ENCODE data around the gene TICAM2.

Gene TICAM2

DNA sequence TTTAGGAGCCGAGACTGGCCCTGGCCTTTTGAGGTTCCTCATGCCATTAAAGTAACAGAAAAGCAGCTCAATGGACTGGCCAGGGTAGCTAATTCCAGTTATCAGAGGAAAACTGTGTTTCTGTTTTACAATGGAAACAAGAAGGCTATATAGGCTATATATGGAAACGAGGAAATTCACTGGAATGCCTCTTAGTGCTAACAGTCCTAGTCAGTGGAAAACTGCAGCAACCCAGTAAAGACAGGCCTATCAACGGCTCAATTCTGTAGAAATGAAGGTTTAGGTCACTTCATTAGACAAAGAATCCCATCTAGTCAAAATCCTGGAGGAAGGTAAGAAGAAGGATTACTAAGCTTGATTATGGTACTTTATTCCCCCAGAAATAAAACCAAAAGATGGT, 3.2 kb upstream of the TICAM2 start:
- DNase-seq = no peak

DNA sequence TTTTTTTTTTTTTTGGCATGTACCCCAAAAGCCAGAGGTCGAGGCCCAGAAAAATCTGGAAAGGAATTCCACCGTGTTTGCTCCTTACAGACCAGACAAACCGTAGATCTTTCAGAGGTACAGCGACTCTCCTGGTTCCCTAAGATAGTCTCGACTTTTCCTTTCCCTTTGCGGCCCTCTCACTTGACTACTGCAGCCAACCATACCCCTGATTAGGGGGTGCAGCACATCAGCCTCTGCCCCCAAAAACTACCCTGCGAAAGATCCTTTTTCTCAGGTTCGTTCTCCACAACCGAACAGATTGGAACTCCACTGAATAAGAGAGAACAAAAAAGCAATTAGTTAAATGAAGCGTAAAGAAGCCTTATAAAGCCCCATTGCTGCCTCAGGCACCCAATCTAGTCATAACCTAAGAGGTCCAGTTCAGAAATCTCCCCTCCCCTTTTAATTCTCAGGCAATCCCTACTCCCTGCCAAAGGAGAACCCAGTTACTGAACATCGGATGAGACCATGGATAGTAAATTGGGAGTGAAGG, 379 bp upstream of the TICAM2 start:
- no peak for DNase-seq

DNA sequence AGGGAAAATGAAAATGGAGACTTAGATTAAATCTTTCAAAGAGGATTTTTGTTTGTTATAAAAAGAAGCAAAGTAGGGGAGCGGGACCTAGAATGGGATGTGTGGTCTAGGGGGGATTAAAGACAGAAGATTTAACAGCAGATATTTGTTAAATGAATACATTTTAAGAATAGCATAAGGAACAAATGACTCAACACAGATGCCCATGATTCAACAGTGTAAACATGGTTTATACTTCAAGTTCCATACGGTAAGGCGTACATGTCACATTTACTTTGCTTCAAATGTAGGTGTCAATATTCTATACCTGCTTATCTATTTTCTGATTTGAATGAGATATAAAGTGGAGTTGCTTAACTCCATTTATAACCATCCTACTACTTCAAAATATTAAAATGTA, 1.5 kb downstream of the TICAM2 start:
- DNase-seq = no peak

DNA sequence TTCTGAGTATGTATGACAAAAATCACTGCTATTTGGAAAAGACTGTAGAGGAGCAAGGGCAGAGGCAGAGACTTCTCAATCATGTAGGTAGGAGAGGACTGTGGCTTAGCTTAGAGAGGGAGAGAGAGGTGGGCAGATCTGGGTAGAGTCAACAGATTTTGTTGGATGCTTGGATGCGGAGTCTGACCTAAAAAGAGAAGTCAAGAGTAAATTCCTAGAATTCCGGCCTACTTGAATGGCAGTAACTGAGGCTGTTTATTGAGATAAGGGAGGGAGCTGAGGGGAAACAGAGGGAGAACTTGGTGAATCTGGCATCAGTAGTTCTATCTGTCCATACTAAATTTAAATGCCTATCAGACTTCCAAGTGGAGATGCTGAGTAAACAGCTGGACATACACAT, 2.4 kb downstream of the TICAM2 start:
- no peak for DNase-seq

DNA sequence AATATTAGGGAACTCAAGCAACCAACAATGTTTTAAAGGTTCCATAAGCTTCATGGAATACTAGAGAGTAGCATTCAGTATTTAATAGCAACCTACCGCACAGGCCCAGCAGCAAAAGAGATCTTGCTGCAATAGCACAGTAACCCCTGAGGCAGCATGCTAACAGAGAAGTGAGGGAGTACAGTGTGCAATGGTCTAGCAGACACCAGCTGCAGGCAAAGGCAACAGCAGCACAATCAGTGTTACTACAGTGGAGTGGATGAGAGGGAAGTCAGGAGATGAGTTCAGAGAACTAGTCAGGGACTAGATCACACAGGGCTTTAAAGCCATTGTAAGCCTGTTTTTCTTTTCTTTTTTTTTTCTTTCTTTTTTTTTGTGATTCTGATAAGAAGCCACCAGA, 2.8 kb downstream of the TICAM2 start:
- DNase-seq = no peak

DNA sequence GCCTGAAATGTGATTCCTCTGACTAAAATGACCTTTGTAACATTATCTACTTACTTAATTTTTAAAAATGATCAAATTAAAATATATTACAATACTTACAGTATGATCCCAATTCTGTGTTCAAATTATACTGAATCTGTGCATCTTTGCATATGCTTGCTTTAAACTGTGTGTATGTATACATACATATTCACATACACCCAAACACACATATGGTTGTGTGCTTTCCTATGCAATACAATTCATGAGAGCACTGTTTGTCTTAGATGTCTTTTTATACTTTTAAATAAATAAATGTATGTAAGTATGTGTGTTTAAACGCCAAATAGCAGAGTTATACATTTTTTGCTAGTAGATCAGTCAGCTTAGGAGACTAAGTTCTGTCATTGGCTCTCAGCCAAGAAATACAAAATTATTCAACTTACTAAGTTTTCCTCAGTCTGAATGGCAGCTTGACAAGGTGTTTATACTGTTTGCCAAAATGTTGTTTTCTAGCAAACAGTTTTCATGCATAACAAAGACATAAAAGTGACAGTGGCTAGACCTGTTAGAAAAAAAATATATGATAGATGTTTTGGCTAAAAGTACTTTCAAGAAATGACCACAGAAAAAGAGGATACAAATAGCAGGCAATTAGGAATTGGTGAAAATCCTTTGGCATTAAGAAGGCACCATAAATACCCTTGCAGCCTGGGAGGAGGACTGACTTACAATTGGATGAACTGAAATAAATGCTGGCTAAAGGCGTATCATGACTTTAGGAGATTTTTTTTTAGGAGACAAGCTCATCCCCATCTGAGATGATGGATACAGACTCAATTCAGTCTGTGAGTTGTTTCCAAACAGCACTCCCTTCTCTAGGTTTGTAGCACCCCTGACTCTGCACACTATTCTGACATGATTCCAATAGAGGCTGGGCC, 7.9 kb downstream of the TICAM2 start:
- DNase-seq = no peak

DNA sequence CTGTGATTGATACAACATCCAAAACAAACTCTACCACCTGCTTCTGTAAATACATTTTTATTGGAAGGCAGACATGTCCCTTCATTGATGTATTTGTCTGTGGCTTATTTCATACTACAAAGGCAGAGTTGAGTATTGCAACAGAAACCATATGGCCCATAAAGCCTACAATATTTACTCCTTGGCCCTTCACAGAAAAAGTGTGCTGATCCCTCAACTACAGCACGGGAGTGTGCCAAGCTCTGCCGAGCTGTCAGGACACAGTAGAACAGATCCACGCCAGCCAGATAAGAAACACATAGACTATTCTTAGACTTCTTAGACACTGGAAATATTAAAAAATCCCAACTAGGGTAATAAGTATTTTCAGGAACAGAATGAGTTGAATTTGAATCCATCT, 13.2 kb downstream of the TICAM2 start:
- no peak for DNase-seq

DNA sequence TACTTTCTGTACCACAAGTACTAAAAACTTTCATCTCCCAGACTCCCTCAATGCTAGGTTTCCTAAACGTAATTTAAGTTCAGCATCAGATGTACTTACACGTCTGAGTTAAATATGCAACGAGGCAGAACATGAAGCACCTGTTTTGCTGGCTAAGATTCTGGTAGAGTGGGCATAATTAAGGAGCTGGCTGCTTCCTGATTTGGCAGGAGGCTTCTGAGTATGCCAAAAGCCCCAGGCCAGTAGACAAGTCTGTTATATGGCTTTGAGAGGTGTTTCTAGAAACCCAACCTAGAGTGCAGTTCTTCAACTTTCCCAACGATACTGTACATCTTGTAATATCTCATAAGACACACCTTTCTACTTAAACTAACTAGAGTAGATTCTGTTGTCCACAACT, 13.6 kb downstream of the TICAM2 start:
- no peak for DNase-seq

DNA sequence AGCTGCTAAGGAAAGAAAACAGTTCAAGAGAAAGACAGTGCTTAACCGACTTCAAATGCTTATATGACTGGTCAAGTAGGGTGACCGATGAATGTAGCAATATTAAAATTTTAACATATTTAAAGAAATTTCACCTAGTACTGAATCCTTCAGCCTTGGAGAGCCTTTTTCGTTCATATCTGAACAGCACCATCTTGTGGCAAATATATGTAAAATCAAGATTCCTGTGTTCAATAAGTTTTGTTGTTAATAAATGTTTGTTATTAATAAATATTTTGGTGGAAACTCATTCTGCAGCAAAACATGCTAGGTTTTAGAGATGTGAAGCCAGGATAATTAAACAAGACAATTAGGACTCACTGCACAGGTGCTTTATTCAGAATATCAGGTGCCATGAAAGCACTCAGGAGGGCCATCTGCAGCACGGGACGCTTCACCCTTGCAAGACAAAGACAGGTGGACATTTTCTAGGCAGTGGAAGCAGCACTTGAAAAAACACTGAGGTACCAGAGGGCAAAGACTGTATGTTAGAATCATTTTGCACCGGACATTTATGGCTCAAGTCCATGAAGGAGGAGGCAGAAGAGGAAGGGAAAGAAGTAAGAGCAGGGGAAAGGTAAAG, 15.6 kb downstream of the TICAM2 start:
- DNase-seq = no peak

DNA sequence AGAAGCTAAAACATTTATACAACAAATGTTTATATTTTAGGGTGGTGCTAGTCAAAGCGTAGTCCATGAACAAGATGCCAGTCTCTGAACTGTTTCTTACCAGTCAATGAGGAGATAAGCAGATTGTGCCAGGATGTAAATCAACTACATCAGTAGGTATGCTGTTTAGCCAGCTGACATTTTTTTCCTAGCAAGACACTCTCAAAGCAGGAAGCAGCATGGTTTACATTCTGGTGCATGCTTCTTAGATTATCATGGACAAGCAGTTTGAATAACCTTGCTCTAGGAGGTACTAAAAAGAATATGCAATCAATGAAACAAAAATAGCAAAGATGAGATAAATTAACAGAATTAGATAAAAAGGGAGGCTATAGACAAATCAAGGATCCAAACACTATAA, 17.0 kb downstream of the TICAM2 start:
- DNase-seq = no peak

DNA sequence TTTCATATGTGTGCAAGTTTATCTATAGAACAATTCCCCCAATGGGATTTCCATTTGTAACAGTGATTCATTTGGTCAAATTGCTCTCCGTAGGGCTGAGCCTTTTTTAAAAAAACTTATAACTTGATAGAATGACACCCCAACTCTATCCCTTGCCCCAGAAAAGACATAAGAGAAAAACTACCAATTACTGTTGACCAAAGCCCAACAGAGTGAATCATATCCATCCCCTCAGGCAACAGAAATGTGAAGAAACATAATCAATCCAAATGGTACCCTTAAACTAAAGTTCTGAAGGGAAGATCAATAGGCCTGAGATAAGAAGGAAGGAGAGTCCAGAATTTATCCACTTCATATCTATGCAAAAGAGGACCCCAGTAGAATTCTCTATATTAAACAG, 17.8 kb downstream of the TICAM2 start:
- no peak for DNase-seq

DNA sequence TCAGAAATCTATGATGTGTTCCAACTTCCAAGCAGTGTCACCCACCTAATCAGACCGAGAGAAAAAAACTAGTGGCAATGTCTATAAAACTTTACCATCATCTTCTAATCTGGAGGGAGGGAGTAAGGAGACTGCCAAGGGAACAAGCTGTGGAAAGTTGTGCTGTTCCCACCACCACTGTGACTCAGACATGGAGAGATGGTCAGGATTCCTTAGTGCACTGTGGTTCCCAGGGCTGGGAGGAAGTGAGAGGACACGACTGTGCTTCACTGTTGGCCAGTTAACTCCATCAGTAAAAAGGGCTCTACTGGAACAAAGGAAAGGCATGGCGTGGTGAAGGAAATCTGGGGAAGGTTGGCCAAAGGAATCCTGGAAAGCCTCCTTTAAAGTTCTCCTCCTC, 18.8 kb downstream of the TICAM2 start:
- no peak for DNase-seq

DNA sequence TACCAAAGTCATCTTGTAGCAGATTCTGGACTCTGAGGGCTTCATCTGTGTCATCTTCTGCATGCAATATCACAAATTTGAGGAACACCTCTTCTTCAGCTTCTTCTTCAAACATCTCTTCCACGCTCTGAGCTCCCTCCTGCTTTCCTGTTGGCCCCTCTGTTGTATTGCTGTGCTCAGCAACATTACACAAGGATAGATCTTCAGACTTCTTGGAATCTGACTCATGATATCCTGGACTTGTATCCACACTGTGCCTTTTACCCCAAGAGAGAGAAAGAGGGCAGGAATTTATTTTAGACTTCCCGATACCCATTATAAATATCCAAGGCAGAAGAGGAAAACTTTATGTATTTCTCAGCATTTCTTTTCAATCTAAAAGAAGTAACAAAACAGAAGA, 21.3 kb downstream of the TICAM2 start:
- no peak for DNase-seq

DNA sequence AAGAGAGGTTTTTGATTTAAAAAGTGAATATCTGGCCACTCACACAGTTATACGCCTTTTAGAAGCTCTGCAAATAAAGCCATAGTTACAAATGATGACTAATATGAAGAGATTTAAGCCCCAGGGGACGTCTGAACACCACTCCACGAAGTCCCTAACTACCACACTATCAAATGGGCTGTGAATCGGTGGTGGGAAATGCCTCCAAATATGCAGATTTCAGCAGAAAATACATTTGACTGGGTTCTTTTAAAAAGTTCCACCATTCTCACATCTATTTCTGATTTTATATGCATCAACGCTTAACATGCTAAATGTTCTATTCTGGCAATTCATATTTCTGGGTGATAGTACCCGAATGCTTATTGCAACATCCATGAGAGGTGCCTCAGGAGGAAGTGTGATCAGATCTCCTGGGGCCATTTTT, 22.5 kb downstream of the TICAM2 start:
- DNase-seq = no peak

DNA sequence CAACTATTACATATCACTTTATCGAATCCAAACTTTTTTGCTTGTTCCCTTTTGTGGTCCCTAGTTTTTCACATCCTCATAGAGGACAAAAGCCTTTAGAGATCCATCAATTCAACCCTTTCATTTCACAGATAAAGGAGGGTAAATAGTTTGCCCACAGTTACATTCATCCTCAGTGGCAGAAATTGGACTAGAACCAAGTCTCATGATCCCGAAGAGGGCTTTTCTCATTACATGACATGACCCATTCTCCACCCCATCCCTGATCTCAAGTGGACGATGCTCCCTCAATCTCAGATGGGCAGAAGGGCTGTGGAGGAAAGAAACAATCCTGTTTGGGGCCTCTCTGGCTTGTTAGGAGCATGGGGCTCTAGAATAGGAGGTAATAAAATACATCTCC, 23.1 kb downstream of the TICAM2 start:
- no peak for DNase-seq

DNA sequence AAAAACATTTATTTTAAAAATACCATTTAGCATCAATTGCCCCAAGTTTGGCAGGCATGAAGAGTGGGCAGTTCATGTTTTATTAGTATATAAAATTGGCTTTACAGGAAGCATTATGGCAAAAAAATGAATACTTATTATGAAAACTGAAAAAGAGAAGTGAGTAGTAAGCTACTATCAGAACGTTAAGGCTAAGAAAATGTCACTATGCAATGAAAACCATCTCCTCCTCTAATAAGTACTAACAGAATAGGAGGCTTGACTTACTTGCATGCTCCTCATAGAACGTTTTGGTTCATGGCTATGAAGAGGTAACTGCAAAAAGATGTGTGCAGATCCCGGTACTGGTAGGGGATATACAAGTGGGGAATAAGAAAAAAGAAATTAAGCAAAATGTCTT, 23.6 kb downstream of the TICAM2 start:
- DNase-seq = no peak

DNA sequence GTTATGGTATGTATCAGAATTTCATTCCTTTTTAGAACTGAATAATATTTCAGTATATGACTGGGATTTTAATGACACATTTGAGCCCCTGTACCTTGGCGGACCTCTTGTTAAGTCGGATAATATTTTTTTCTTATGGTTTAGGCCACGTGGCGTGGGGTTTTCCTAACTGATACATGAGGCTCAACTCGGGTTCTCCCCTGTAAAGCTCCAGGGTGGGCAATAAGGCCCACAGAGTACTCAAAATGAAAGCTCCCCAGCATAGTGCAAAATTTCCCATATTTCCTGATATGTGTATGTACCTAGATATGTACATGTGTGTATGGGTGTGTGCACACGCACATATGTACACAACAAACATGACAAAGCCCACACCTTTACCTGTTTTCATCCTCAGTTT, 24.5 kb downstream of the TICAM2 start:
- no peak for DNase-seq

DNA sequence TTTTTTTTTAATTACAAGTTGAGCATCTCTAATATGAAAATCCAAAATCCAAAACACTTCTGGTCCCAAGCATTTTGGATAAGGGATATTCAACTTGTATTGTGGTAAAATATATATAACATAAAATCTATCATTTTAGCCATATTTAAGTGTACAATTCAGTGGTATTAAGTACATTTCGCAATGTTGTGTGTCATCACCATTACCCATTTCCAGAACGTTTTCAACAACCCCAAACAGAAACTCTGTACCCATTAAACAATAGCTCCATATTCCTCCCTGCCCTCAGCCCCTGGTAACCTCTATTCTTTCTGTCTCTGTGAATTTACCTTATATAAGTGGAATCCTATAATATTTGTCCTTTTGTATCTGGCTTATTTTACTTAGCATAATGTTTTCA, 24.9 kb downstream of the TICAM2 start:
- DNase-seq = no peak

DNA sequence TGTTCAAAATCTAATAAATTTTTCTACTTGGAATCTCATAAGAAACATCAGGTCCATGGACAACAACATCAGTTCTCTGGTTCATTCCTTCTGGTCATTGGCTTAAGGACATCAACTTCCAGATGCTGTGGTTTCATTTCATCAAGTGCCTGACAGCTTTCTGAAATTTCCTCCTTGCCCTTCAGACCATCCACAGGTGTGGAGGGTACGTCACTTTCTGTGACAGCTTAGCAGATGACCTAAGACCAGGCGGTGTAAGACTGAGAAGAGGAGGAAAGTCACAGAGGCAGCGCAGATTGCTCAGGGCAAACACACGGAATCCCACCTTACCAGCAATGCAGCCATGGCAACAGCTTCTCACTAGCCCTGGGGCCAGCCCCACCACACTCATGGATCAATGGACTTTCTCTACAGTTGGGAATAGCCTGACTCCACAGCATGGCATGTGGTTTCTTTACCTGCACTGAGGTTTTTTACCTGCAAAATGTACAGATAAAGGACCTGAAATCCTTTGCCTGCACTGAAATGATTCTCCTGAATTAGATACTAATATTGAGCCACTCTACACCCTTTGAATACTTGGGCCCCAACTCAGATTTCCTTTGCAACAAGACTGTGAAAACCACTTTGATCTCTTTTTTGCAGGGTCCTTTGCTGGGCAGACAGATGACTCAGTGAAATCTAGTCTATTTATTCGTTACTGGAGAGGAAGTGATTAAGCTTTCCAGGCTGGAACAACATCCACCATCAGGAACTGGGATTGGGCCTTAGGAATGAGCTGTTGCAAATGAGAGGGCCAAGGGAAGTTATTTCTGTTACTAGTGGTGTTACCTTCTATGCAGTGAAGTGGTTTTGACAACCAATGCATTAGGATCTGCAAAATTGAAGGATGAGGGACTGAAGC, 26.9 kb downstream of the TICAM2 start:
- DNase-seq = no peak

DNA sequence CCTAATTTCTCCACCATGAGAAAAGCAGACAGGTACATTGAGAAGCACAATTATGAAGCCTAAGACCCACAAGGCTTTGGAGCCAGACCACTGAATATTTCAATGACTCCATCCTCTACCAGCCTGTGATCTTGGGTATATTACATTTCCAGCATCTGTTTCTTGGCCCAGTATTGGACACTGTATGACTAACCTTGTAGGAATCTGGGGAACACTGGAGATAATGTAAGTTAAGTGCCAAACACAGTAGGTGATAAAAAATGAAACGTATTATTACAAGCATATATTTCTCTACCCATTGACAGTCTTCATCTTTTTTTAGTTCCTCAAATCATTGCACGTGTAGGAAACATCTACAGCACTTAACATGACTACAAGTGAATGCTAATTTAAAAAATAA, 29.1 kb downstream of the TICAM2 start:
- DNase-seq = no peak

DNA sequence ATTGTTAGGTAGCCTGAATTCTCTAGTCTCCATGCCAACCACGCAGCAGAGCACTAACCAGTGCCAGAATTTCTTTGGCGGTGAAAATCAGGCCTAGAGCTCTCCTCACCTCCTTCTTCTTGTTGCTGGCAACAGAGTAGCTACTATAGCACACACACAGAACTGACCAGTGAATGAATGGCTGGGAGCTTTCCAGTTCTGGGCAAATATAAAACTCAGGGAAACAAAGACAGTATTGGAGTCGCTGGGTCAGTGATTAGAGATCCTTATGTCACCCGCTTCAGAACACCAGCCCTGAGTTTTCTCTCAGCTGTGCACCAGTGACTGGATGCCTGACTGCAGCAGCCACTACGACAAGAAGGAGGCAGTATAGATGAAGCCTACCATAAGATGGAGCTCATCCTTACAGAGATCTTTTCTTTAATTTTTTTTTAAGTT, 30.8 kb downstream of the TICAM2 start:
- no peak for DNase-seq

DNA sequence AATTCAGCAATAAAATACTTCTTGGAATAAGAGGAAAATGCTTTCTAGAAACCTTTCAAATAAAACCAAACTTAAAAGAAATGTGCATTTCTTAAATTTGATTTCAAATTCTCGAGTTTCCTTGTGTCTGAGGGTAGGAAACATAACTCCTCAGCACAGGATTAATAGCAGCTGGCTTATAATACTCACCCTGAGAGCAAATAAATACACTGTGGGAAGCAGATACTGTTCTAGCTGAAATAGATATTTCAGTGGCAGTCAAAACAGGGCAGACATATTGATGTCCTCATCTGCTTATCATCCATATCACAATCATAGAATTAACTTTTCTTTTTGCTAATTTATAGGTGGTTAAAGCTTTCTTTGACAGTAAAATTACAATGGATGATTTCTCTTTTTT, 33.6 kb downstream of the TICAM2 start:
- DNase-seq = no peak

DNA sequence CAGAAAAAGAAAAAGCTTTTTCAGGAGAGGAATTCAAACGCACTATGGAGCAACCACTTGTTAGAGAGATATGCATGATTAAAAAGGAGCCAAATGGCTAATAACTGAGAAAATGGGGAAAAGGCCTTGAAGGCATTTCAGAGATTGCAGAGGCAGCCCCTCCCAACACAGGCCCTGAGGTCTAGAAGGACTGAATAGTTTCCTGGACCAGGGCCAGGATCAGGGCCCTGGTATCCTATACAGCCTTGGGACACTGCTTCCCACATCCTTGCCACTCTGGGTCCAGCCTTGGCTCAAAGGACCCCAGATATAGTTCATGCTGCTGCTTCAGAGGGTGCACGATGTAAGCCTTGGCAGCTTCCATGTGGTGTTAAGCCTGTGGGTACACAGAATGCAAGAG, 37.0 kb downstream of the TICAM2 start:
- no peak for DNase-seq

Measured in stimulated activated CD4-positive, alpha-beta T cell treated with anti-CD3 and anti-CD28 coated beads, Interleukin-4, amount 100 ng/mL, for 4 hours (primary cell).